ENCODE measurements around the gene ST6GALNAC3. TPM values are rescaled to one million over a fixed set of nuclear protein-coding genes. Genes with fewer than 3 reads are reported as not detected.

Gene ST6GALNAC3
- total RNA-seq = 0.57 TPM in 1 of 2 replicates, not detected in the other

GRCh38 chr1:76074321-76075187 is at the start of gene ST6GALNAC3:
Gene ST6GALNAC3 (plus strand): TSS chr1:76074746.

Other genes with a start within 250 kb of the ST6GALNAC3 start
- gene ASB17, start 142.3 kb upstream of the ST6GALNAC3 start, total RNA-seq = not detected in 2 replicates